ENCODE data around the gene TBKBP1. TPM values are rescaled to one million over a fixed set of nuclear protein-coding genes. Genes with fewer than 3 reads are reported as not detected.
A peak's percentile ranks its signal among the peaks of the same experiment; 100 is the strongest.

The TBKBP1 gene
- polyA plus RNA-seq, 2 of the 4 experiments (the other 2 are of a cell fraction), result 3.4 to 9.3 TPM

GRCh38 chr17:47690121-47690520, 3.8 kb upstream of the TBKBP1 start:
- FAIRE-seq, result no peak
- no peak overlapping the region for H3K4me2 ChIP-seq
- no peak for TF ChIP-seq FOXS1 (CRISPR knock-in tag; IDR thresholded peaks at IDR 0.05)
- TF ChIP-seq FOSB (CRISPR knock-in tag; IDR thresholded peaks at IDR 0.05), result no peak
- TF ChIP-seq NFE2L2 (conservative IDR thresholded peaks at IDR 0.05; ENCODE audit: low read length), result no peak
- TF ChIP-seq HOXB13 (CRISPR knock-in tag; IDR thresholded peaks at IDR 0.05; ENCODE audit: low read depth), result no peak
- ATAC-seq, result no peak
- H3K27ac ChIP-seq, result no peak overlapping the region
- DNase-seq (ENCODE audit: low read depth in 1 of 2, low spot score in 1 of 2), result no peak
- 81% methylated on average over 3 of the region's 3 CpGs for WGBS (ENCODE audit: missing lambda C conversion rate)
- CTCF ChIA-PET, result interaction anchor here (1.0 to 1.9 kb wide), 3 partner anchors 9 to 20 kb away, joined by 3 to 13 read pairs (median 5); no protein-coding TSS in a partner anchor
- no peak overlapping the region for H3K4me3 ChIP-seq
- no peaks in the 10 kb centered on the region for H3K9me3 ChIP-seq
- H3K4me1 ChIP-seq, result peaks cover 39% of the 10 kb centered on the region
- POLR2A ChIA-PET, result no interaction called here

- ATAC-seq, result no peak
- DNase-seq (ENCODE audit: low read depth in 1 of 2, low spot score in 1 of 2), result no peak
- FAIRE-seq, result no peak
- Histone ChIP-seq H3K4me1 (peaks cover 19% of the 10 kb centered on the region), H3K4me3 (no peak overlapping the region), H3K4me2 (peak overlapping the region; percentile 95), H3K27ac (peak overlapping the region in 1 of 2 experiments; percentile 96; a peak in 2 of 6 replicates), H3K9me3 (no peaks in the 10 kb centered on the region)
- 75% methylated on average over 2 of the region's 2 CpGs for whole genome bisulfite sequencing (ENCODE audit: missing lambda C conversion rate)
- TF ChIP-seq RNF2 (IDR thresholded peaks at IDR 0.05; ENCODE audit: borderline replicate concordance, low read depth) (no peak), MAX (IDR thresholded peaks at IDR 0.05) (no peak), RARB (CRISPR knock-in tag; IDR thresholded peaks at IDR 0.05) (no peak), JUNB (IDR thresholded peaks at IDR 0.05) (no peak), RFX5 (IDR thresholded peaks at IDR 0.05) (no peak), FOSL2 (IDR thresholded peaks at IDR 0.05) (no peak), FOSL2 (CRISPR knock-in tag; IDR thresholded peaks at IDR 0.05) (peak; percentile 61; the same call in 1 of the 2 replicates), E2F6 (IDR thresholded peaks at IDR 0.05; ENCODE audit: borderline replicate concordance, low read depth) (no peak)
- POLR2A ChIA-PET, result interaction anchor here (1.2 kb wide), 1 partner anchor 43 kb away, joined by 4 read pairs; no protein-coding TSS in a partner anchor
- CTCF ChIA-PET, result interaction anchor here (0.6 to 1.6 kb wide), 10 partner anchors 12 to 110 kb away, joined by 3 to 10 read pairs (median 4); no protein-coding TSS in a partner anchor
These were observed 1.6 kb upstream of the TBKBP1 start for GRCh38 chr17:47692137-47692894.

- H3K27ac ChIP-seq, result peak overlapping the region; percentile 93 to 96
- peaks cover 13% of the 10 kb centered on the region for H3K4me1 ChIP-seq
- H3K9me3 ChIP-seq, result no peaks in the 10 kb centered on the region
- 52% methylated on average over 10 of the region's 10 CpGs for WGBS (ENCODE audit: missing lambda C conversion rate)
- POLR2A ChIA-PET, result interaction anchor here (0.7 to 1.2 kb wide), 2 partner anchors 43 to 138 kb away, joined by 4 to 6 read pairs; partner anchors contain the start of genes LRRC46 and MRPL10
- TF ChIP-seq PHF8 (IDR thresholded peaks at IDR 0.05; ENCODE audit: borderline replicate concordance, low read depth) (no peak), ZNF302 (CRISPR knock-in tag; IDR thresholded peaks at IDR 0.05) (no peak), POLR2A (IDR thresholded peaks at IDR 0.05; ENCODE audit: low read length) (no peak), TFCP2L1 (CRISPR knock-in tag; IDR thresholded peaks at IDR 0.05) (no peak), RFX5 (IDR thresholded peaks at IDR 0.05) (no peak), HES2 (IDR thresholded peaks at IDR 0.05) (no peak), CEBPB (IDR thresholded peaks at IDR 0.05) (no peak), MAX (IDR thresholded peaks at IDR 0.05) (no peak), EHMT2 (IDR thresholded peaks at IDR 0.05; ENCODE audit: low read depth) (no peak), CHD2 (IDR thresholded peaks at IDR 0.05; ENCODE audit: low read length, partially characterized antibody) (no peak), EHF (CRISPR knock-in tag; IDR thresholded peaks at IDR 0.05) (no peak), HDAC2 (IDR thresholded peaks at IDR 0.05) (no peak), ESRRA (IDR thresholded peaks at IDR 0.05; ENCODE audit: borderline replicate concordance, low read length) (no peak), GATA3 (IDR thresholded peaks at IDR 0.05; ENCODE audit: borderline replicate concordance) (no peak), ELK1 (IDR thresholded peaks at IDR 0.05; ENCODE audit: low read depth, low read length) (no peak)
- H3K4me2 ChIP-seq, result peak overlapping the region; percentile 95
- H3K4me3 ChIP-seq, result peak overlapping the region; percentile 97
- DNase-seq (ENCODE audit: low read depth in 1 of 2, low spot score in 1 of 2) (no peak), ATAC-seq (0 out of 6 replicates have a peak, but pooled peaks of 1 of the 2 experiments have one; percentile 2), FAIRE-seq (peak; percentile 85)
- CTCF ChIA-PET, result interaction anchor here (0.6 to 1.8 kb wide), 11 partner anchors 9 to 105 kb away, joined by 3 to 10 read pairs (median 4); no protein-coding TSS in a partner anchor
These were observed 848 bp upstream of the TBKBP1 start for GRCh38 chr17:47692895-47693730.

Data from A549 (cell line).